H1 (cell line): Measurements from ENCODE around the gene STK40. TPM values are rescaled to one million over a fixed set of nuclear protein-coding genes. Genes with fewer than 3 reads are reported as not detected.

ENCODE experiments used
- CTCF ChIA-PET: fragments of 300-600 bp; sonication (Branson Sonifier 250); formaldehyde crosslinking; loops from one replicate; lab custom pipeline; 2021; ENCODE audit not compliant: partially characterized antibody; lab: Charles Lee
- POLR2A ChIA-PET: fragments of 300-600 bp; sonication (Branson Sonifier 250); formaldehyde crosslinking; loops from one replicate; lab custom pipeline; 2021; ENCODE audit warnings: inconsistent platforms; ENCODE audit not compliant: partially characterized antibody; lab: Charles Lee
- DNase-seq, 2 experiments: peaks; one replicate each; pipeline versions ENCODE4 v3.0.0 to v3.0.0-alpha.2; 2010 to 2022; ENCODE audit warnings: low spot score in 2 of 2, low read depth in 1 of 2, mixed read lengths in 1 of 2
- FAIRE-seq: peaks from 2 replicates; lab custom pipeline; 2011; peaks lifted over from hg19 to GRCh38; lab: Jason Lieb, UNC
- H2AFZ ChIP-seq: 2 replicates; pipeline ENCODE4 v1.8.1; 2012; ENCODE audit warnings: low read length, inconsistent platforms
- H2AK5ac ChIP-seq: 2 replicates; pipeline ENCODE4 v1.6.1; 2013; ENCODE audit warnings: low read depth, low read length
- H2BK120ac ChIP-seq: replicated peaks from 2 replicates; pipeline ENCODE3; 2013; ENCODE audit warnings: low read depth, low read length, inconsistent platforms
- H2BK12ac ChIP-seq: 2 replicates; pipeline ENCODE4 v1.6.1; 2013; ENCODE audit warnings: low read depth, low read length
- H2BK15ac ChIP-seq: 2 replicates; pipeline ENCODE4 v1.6.1; 2013; ENCODE audit warnings: low read length
- H2BK20ac ChIP-seq: 2 replicates; pipeline ENCODE4 v1.6.1; 2013; ENCODE audit warnings: low read length
- H2BK5ac ChIP-seq: 2 replicates; pipeline ENCODE4 v1.6.1; 2013; ENCODE audit warnings: low read depth, low read length
- H3K14ac ChIP-seq: 2 replicates; pipeline ENCODE4 v1.6.1; 2013; ENCODE audit warnings: inconsistent platforms; ENCODE audit not compliant: insufficient read length
- H3K18ac ChIP-seq: 2 replicates; pipeline ENCODE4 v1.6.1; 2013; ENCODE audit warnings: low read length; ENCODE audit errors: extremely low read depth
- H3K23ac ChIP-seq: 2 replicates; pipeline ENCODE4 v1.6.1; 2013; ENCODE audit warnings: inconsistent platforms; ENCODE audit not compliant: insufficient read length
- H3K23me2 ChIP-seq: 2 replicates; pipeline ENCODE4 v1.6.1; 2013; ENCODE audit warnings: low read depth, low read length
- H3K27ac ChIP-seq: 2 replicates; pipeline ENCODE4 v1.6.1; 2011; ENCODE audit warnings: low read depth, low read length, inconsistent platforms
- H3K27me3 ChIP-seq, 4 experiments: replicated peaks in 1 of 4; 1 replicate in 1 of 4; 2 replicates in 3 of 4; pipeline versions ENCODE4 v1.6.1 to v1.8.1; 2011 to 2013; ENCODE audit warnings: low read length in 3 of 4, mild to moderate bottlenecking in 3 of 4, inconsistent platforms in 2 of 4, mixed read lengths in 2 of 4, moderate library complexity in 1 of 4; ENCODE audit not compliant: control insufficient read depth in 3 of 4, insufficient read depth in 3 of 4; ENCODE audit errors: extremely low read depth in 1 of 4
- H3K36me3 ChIP-seq, 4 experiments: 2 replicates each; pipeline versions ENCODE4 v1.6.1 to v1.8.1; 2011 to 2013; ENCODE audit warnings: mild to moderate bottlenecking in 4 of 4, low read length in 3 of 4, moderate library complexity in 2 of 4, control low read depth in 1 of 4, inconsistent platforms in 1 of 4; ENCODE audit not compliant: insufficient read depth in 4 of 4, control insufficient read depth in 2 of 4
- H3K4ac ChIP-seq: replicated peaks from 2 replicates; pipeline ENCODE3; 2013; ENCODE audit warnings: low read length, low read depth, mixed read lengths, inconsistent platforms; ENCODE audit not compliant: insufficient read length
- H3K4me1 ChIP-seq, 4 experiments: replicated peaks in 1 of 4; 1 replicate in 1 of 4; 2 replicates in 3 of 4; pipeline versions ENCODE4 v1.6.1 to v1.8.1; 2011 to 2013; ENCODE audit warnings: low read length in 3 of 4, inconsistent platforms in 2 of 4, mixed read lengths in 1 of 4; ENCODE audit not compliant: insufficient read depth in 4 of 4, control insufficient read depth in 3 of 4
- H3K4me2 ChIP-seq, 2 experiments: 2 replicates each; pipeline versions ENCODE4 v1.6.1 to v1.8.1; 2011 to 2013; ENCODE audit warnings: low read depth in 2 of 2, low read length in 2 of 2, control low read depth in 1 of 2, inconsistent platforms in 1 of 2, mild to moderate bottlenecking in 1 of 2; ENCODE audit not compliant: insufficient read depth in 1 of 2
- H3K4me3 ChIP-seq, 4 experiments: fragments of 200-600, 300-600 bp in 1 of 4; sonication (generic), shearing (Covaris generic), sonication (Bioruptor Twin) in 1 of 4; 2 replicates each; pipeline versions ENCODE4 v1.5.1 to v1.8.1; 2011 to 2016; ENCODE audit warnings: low read length in 4 of 4, low read depth in 3 of 4, control low read depth in 2 of 4, inconsistent platforms in 2 of 4, mild to moderate bottlenecking in 2 of 4, mixed read lengths in 1 of 4, moderate library complexity in 1 of 4; ENCODE audit not compliant: insufficient read depth in 2 of 4; ENCODE audit errors: extremely low read depth in 1 of 4
- H3K56ac ChIP-seq: replicated peaks from 2 replicates; pipeline ENCODE3; 2013; ENCODE audit warnings: low read depth, mild to moderate bottlenecking, mixed read lengths, low read length, inconsistent platforms; ENCODE audit not compliant: insufficient read length
- H3K79me1 ChIP-seq: 2 replicates; pipeline ENCODE4 v1.6.1; 2013; ENCODE audit warnings: low read depth, low read length, control low read depth
- H3K79me2 ChIP-seq, 2 experiments: 2 replicates each; pipeline versions ENCODE4 v1.6.1 to v1.8.1; 2012 to 2013; ENCODE audit warnings: low read length in 2 of 2, mild to moderate bottlenecking in 2 of 2, inconsistent platforms in 1 of 2; ENCODE audit not compliant: insufficient read depth in 2 of 2, control insufficient read depth in 1 of 2
- H3K9ac ChIP-seq, 4 experiments: replicated peaks in 1 of 4; 1 replicate in 1 of 4; 2 replicates in 3 of 4; pipeline versions ENCODE4 v1.6.1 to v1.8.1; 2011 to 2013; ENCODE audit warnings: low read depth in 3 of 4, low read length in 3 of 4, control low read depth in 2 of 4, mild to moderate bottlenecking in 2 of 4, moderate library complexity in 2 of 4, inconsistent platforms in 1 of 4; ENCODE audit errors: extremely low read depth in 1 of 4
- H3K9me3 ChIP-seq, 2 experiments: 2 replicates each; pipeline versions ENCODE4 v1.6.1 to v1.8.1; 2012 to 2013; ENCODE audit warnings: mild to moderate bottlenecking in 2 of 2, moderate library complexity in 2 of 2, control low read depth in 1 of 2, inconsistent platforms in 1 of 2, low read depth in 1 of 2, low read length in 1 of 2, mixed read lengths in 1 of 2; ENCODE audit not compliant: insufficient read depth in 2 of 2
- H4K20me1 ChIP-seq, 2 experiments: replicated peaks in 1 of 2; 2 replicates each; pipeline versions ENCODE3 to v1.8.1; 2011 to 2013; ENCODE audit warnings: inconsistent platforms in 2 of 2, low read length in 2 of 2, mild to moderate bottlenecking in 1 of 2; ENCODE audit not compliant: insufficient read depth in 2 of 2, control insufficient read depth in 1 of 2
- H4K5ac ChIP-seq: 2 replicates; pipeline ENCODE4 v1.6.1; 2013; ENCODE audit warnings: low read length, low read depth, mixed read lengths, inconsistent platforms; ENCODE audit not compliant: insufficient read length
- H4K8ac ChIP-seq: 2 replicates; pipeline ENCODE4 v1.8.0; 2013; ENCODE audit warnings: mild to moderate bottlenecking, moderate library complexity, low read length, inconsistent platforms; ENCODE audit not compliant: insufficient read depth; ENCODE audit errors: extremely low read depth
- H4K91ac ChIP-seq: replicated peaks from 2 replicates; pipeline ENCODE3; 2013; ENCODE audit warnings: low read length, mixed read lengths, inconsistent platforms; ENCODE audit not compliant: insufficient read length
- ATF3 ChIP-seq: IDR thresholded peaks from 2 replicates; pipeline ENCODE4 v1.6.1; 2011; ENCODE audit warnings: low read depth, mild to moderate bottlenecking, low read length; ENCODE audit not compliant: insufficient read depth
- MAX ChIP-seq: IDR thresholded peaks from 2 replicates; pipeline ENCODE4 v1.6.1; 2012; ENCODE audit warnings: inconsistent platforms
- POU5F1 ChIP-seq: IDR thresholded peaks from 2 replicates; pipeline ENCODE4 v1.6.1; 2011; ENCODE audit warnings: low read depth, mild to moderate bottlenecking, low read length, moderate library complexity
- RNF2 ChIP-seq: fragments of 200-900, 300-1000 bp; sonication (generic); IDR thresholded peaks from 2 replicates; pipeline ENCODE4 v1.7.1; 2016; ENCODE audit warnings: borderline replicate concordance, low read depth, mild to moderate bottlenecking, antibody characterized with exemption, low read length; ENCODE audit not compliant: poor library complexity, severe bottlenecking; ENCODE audit errors: missing control alignments
- SP4 ChIP-seq: IDR thresholded peaks from 2 replicates; pipeline ENCODE4 v1.6.1; 2012; ENCODE audit warnings: low read length, inconsistent platforms
- SRF ChIP-seq: IDR thresholded peaks from 2 replicates; pipeline ENCODE4 v1.6.1; 2011; ENCODE audit warnings: mild to moderate bottlenecking, low read depth, low read length, moderate library complexity
- SUZ12 ChIP-seq: fragments of 200-600 bp; sonication (generic); IDR thresholded peaks from 2 replicates; pipeline ENCODE4 v1.6.1; 2012; ENCODE audit warnings: mild to moderate bottlenecking, inconsistent platforms, low read length, moderate library complexity, mixed read lengths
- TAF1 ChIP-seq: IDR thresholded peaks from 2 replicates; pipeline ENCODE4 v1.6.1; 2011; ENCODE audit warnings: mild to moderate bottlenecking, low read depth, low read length
- WGBS, 2 experiments: shearing (Covaris generic) in 1 of 2; methylation state at CpG; one replicate each; pipeline versions ENCODE4 v1.1.6 to v1.1.7; 2013 to 2015; ENCODE audit warnings: low lambda C conversion rate in 2 of 2, mixed read lengths in 2 of 2, inconsistent platforms in 1 of 2, low coverage in 1 of 2, missing lambda C conversion rate in 1 of 2; ENCODE audit not compliant: insufficient replicate concordance in 2 of 2, insufficient coverage in 1 of 2, insufficient read length in 1 of 2; ENCODE audit errors: extremely low coverage in 1 of 2, missing lambda C conversion rate in 1 of 2; 5-methylcytosine and 5-hydroxymethylcytosine counted together
- polyA plus RNA-seq, 7 experiments: library from polyadenylated mRNA; depleted of rRNA in 3 of 7; stranded (reverse) in 5 of 7; unstranded in 2 of 7; fragments of >200 nt in 5 of 7; fragments of 200-250 nt in 2 of 7; gene quantifications; 1 replicate in 5 of 7; 2 replicates in 1 of 7; 4 replicates in 1 of 7; pipeline versions ENCODE4 v1.2.1 to v1.2.3, GENCODE V29; 2011 to 2013; ENCODE audit warnings: missing spikeins in 2 of 7, mixed read lengths in 2 of 7
- total RNA-seq: library from RNA; stranded (reverse); fragmentation: NEBNext Ultra II Directional; extraction: Animal tissue kit (Norgen Biotek cat#: 25700); gene quantifications from 2 replicates; pipeline ENCODE4 v1.2.1, GENCODE V29; 2021

The STK40 gene
- total and polyA plus RNA-seq, 2 of the 8 experiments (the other 6 are each of a cell fraction or from before 2014, with no cell fraction given): 13.6 to 28.6 TPM

GRCh38 chr1:36344395-36344680, 41.4 kb downstream of the STK40 start:
- CTCF ChIA-PET: interaction anchor here (0.6 to 10.0 kb wide), 7 partner anchors 11 to 312 kb away, joined by 3 to 150 read pairs (median 4); no protein-coding TSS in a partner anchor
- H3K18ac ChIP-seq: no peak overlapping the region
- WGBS, 2 experiments: 83% methylated on average over 8 of the region's 8 CpGs; no CpG with 5 or more reads in 1 of the 2 experiments

More at GRCh38 chr1:36344395-36344680, 41.4 kb downstream of the STK40 start:
- TF ChIP-seq TAF1 (no peak), POU5F1 (no peak), ATF3 (no peak), SP4 (no peak), SRF (no peak), SUZ12 (no peak), MAX (no peak), RNF2 (no peak)
- Histone ChIP-seq H3K23ac (no peak overlapping the region), H3K4me1 (no peaks in the 10 kb centered on the region; a peak in 1 of 7 replicates), H3K27ac (no peak overlapping the region), H3K27me3 (no peaks in the 10 kb centered on the region), H3K14ac (no peak overlapping the region), H3K36me3 (peaks cover 4 to 25% (median 8%) of the 10 kb centered on the region in 4 experiments; a peak in 5 of 8 replicates), H3K4me2 (no peak overlapping the region), H2BK15ac (no peak overlapping the region), H4K91ac (no peak overlapping the region), H3K4me3 (no peak overlapping the region), H2BK12ac (no peak overlapping the region), H2BK20ac (no peak overlapping the region), H2AK5ac (no peak overlapping the region), H3K9ac (no peak overlapping the region; a peak in 1 of 7 replicates), H3K23me2 (no peaks in the 10 kb centered on the region), H2BK120ac (no peak overlapping the region), H4K20me1 (peaks cover 3 to 4% of the 10 kb centered on the region in 2 experiments), H3K79me1 (no peaks in the 10 kb centered on the region), H3K56ac (no peak overlapping the region), H3K4ac (no peak overlapping the region), H4K8ac (no peak overlapping the region), H2BK5ac (no peak overlapping the region), H3K79me2 (no peaks in the 10 kb centered on the region), H2AFZ (no peak overlapping the region), H4K5ac (no peak overlapping the region), H3K9me3 (no peaks in the 10 kb centered on the region)
- DNase-seq (no peak), FAIRE-seq (no peak)
- POLR2A ChIA-PET: interaction anchor here (0.6 to 4.9 kb wide), 9 partner anchors 8 to 151 kb away, joined by 3 to 37 read pairs (median 3); partner anchors contain the start of gene EVA1B
